Thyroid gland (tissue), 4 donors: ENCODE results near the gene TRIM41.

Experiments
- CTCF ChIP-seq, 6 experiments: fragments of 200-600 bp in 3 of 6; fragments of 450-650 bp in 3 of 6; sonication (generic) in 3 of 6; IDR thresholded peaks; one replicate each; pipeline ENCODE4 v1.5.1; 2016 to 2019; ENCODE audit warnings: antibody characterized with exemption in 6 of 6, mild to moderate bottlenecking in 2 of 6, inconsistent platforms in 1 of 6, moderate library complexity in 1 of 6
- POLR2A ChIP-seq, 2 donors: fragments of 450-650 bp; IDR thresholded peaks; one replicate each; pipeline ENCODE4 v1.6.1; 2017; ENCODE audit warnings: antibody characterized with exemption in 2 of 2, mild to moderate bottlenecking in 2 of 2, moderate library complexity in 1 of 2

DNA sequence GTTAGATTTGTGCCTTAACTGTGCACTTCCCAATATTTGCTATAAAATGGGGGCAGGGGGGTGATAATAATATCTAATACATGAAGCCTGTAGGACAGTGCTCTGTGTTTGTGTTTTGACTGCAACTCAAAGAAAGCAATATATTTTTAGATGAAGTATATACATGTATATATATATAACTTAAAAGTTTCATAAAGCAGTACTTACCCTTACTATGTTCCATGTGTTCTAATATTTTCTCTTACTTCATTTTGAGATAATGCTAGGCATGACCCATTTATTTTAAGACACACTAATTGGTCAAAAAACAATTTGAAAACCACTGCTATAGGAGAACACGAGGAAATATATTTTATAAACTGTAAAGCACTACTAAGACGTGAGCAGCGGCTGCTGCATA is 35.5 kb downstream of the TRIM41 start:
- TF ChIP-seq CTCF (IDR thresholded peaks at IDR 0.05) (no peak), POLR2A (IDR thresholded peaks at IDR 0.05) (no peak)
